ENCODE measurements around the gene WASHC4.

The WASHC4 gene

GRCh38 chr12:105204916-105205315 is 97.4 kb downstream of the WASHC4 start:
- no peak for DNase-seq (ENCODE audit: low read depth in 2 of 3, low spot score in 2 of 3)

- DNase-seq (ENCODE audit: low read depth in 2 of 3, low spot score in 2 of 3), result no peak
Observed at GRCh38 chr12:105205322-105206048, 98.0 kb downstream of the WASHC4 start.

GRCh38 chr12:105206686-105207374 is 99.3 kb downstream of the WASHC4 start:
- no peak for DNase-seq (ENCODE audit: low read depth in 2 of 3, low spot score in 2 of 3)

- DNase-seq (ENCODE audit: low read depth in 2 of 3, low spot score in 2 of 3), result no peak
Observed at GRCh38 chr12:105209091-105209490, 101.6 kb downstream of the WASHC4 start.

GRCh38 chr12:105212438-105212837 is 104.9 kb downstream of the WASHC4 start:
- DNase-seq (ENCODE audit: low read depth in 2 of 3, low spot score in 2 of 3), result no peak

- DNase-seq (ENCODE audit: low read depth in 2 of 3, low spot score in 2 of 3), result no peak
Observed at GRCh38 chr12:105214148-105214547, 106.6 kb downstream of the WASHC4 start.

GRCh38 chr12:105214670-105215375 is 107.3 kb downstream of the WASHC4 start:
- DNase-seq (ENCODE audit: low read depth in 2 of 3, low spot score in 2 of 3), result no peak

- DNase-seq (ENCODE audit: low read depth in 2 of 3, low spot score in 2 of 3), result no peak
Observed at GRCh38 chr12:105218434-105218833, 110.9 kb downstream of the WASHC4 start.

Data from activated CD8-positive, alpha-beta memory T cell treated with anti-CD3 and anti-CD28 coated beads for 48 hours (primary cell).